ENCODE measurements around the gene UBALD1. TPM values are rescaled to one million over a fixed set of nuclear protein-coding genes. Genes with fewer than 3 reads are reported as not detected.
A peak's percentile ranks its signal among the peaks of the same experiment; 100 is the strongest.

UBALD1 gene
- total and polyA plus RNA-seq, 9 of the 15 experiments (the other 6 are each of a cell fraction or from before 2014, with no cell fraction given): 1.3 to 38.0 (median 6.2) TPM; not detected in 2

DNA sequence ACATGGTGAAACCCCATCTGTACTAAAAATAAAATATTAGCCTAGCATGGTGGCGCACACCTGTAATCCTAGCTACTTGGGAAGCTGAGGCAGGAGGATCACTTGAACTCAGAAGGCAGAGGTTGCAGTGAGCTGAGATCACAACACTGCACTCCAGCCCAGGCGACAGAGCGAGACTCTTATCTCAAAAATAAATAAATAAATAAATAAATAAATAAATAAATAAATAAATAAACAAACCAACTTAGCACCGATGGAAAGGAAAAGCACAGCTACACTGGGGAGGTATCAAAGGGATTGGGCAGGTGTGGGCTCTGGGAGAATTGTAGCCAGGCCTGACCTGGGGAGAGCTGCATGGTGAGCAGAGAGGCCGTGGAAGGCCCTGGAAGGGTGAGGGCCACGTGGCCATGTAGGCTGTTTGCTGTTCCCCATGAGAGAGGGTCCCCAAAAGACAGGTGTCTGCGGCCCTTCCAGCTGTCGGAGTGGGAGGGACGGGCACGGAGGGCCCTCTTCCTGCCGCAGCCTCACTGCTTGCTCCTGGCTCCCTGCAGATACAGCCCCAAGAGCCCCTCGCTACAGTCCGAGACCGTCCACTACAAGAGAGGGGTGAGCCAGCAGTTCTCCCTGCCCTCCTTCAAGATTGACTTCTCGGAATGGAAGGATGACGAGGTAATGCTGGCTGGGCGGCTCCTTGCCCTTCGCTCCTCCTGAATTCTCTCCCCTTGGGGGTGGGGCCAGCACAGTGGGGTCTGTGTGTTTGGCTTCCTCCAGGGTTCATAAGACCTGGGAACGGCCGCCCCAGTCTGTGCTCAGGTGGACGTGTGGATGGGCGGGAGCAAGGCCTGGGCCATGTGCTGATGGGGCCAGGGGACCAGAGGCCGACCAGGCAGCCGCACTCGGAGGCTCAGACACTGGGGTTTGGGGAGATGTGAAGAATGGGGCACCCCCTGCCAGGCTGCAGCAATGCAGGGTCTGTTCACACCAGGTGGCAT, 42.3 kb upstream of the UBALD1 start:
- Histone ChIP-seq H3K4me3 (no peak overlapping the region), H2AFZ (ENCODE audit: low read depth, low read length) (no peak overlapping the region), H3K4me1 (replicated peaks in 1 of 2; ENCODE audit: control insufficient read depth in 2 of 2, insufficient read depth in 2 of 2, low read length in 2 of 2) (peaks cover 0 to 20% of the 10 kb centered on the region in 2 experiments; a peak in 2 of 5 replicates), H3K9me1 (ENCODE audit: control insufficient read depth, insufficient read depth, low read length) (no peaks in the 10 kb centered on the region), H3K9me3 (replicated peaks; ENCODE audit: control insufficient read depth, insufficient read depth, low read depth, low read length) (no peaks in the 10 kb centered on the region), H3K79me2 (ENCODE audit: control insufficient read depth, insufficient read depth, low read length) (no peaks in the 10 kb centered on the region), H3K27me3 (ENCODE audit: control insufficient read depth in 2 of 2, insufficient read depth in 2 of 2, low read length in 2 of 2) (no peaks in the 10 kb centered on the region), H3K4me2 (ENCODE audit: insufficient read depth, low read length) (no peak overlapping the region), H4K20me1 (replicated peaks; ENCODE audit: control insufficient read depth, insufficient read depth, low read length) (no peaks in the 10 kb centered on the region), H3K9ac (ENCODE audit: insufficient read depth in 1 of 2, low read depth in 2 of 2, low read length in 2 of 2) (peak overlapping the region in 1 of 2 experiments; percentile 20; a peak in 1 of 4 replicates), H3K27ac (ENCODE audit: extremely low read depth, low read depth, low read length) (no peak overlapping the region), H3K36me3 (ENCODE audit: control insufficient read depth, insufficient read depth, low read length) (peaks cover 61% of the 10 kb centered on the region; the same call in 2 of the 3 replicates)
- WGBS (ENCODE audit: insufficient coverage, low coverage, missing lambda C conversion rate): 92% methylated on average over 14 of the region's 25 CpGs
- in situ Hi-C loops (cut with MboI) (no loop called here), intact Hi-C loops (cut with micrococcal nuclease) (no loop called here)
- ChIA-PET POLR2A (no interaction called here), CTCF (ENCODE audit: low intra/inter-chr PET ratio) (interaction anchor here (0.6 kb wide), 1 partner anchor 56 kb away, joined by 4 read pairs; no protein-coding TSS in a partner anchor)
- no peak for FAIRE-seq
- ATAC-seq: no peak
- TF ChIP-seq TEAD4 (IDR thresholded peaks at IDR 0.05; ENCODE audit: low read length): no peak
- TF ChIP-seq TEAD4 (CRISPR knock-in tag; IDR thresholded peaks at IDR 0.05; ENCODE audit: borderline replicate concordance): no peak
- TF ChIP-seq XRCC5 (IDR thresholded peaks at IDR 0.05; ENCODE audit: low read depth, low read length): no peak
- TF ChIP-seq POLR2G (IDR thresholded peaks at IDR 0.05; ENCODE audit: low read depth, low read length): peak; percentile 45; the same call in 1 of the 2 replicates
- BruUV-seq (replicated peaks): no TSS peak
- DNase-seq (ENCODE audit: extremely low read depth in 1 of 4, low spot score in 3 of 4): no peak
